Heart left ventricle (tissue), 13 donors: ENCODE results near the gene TMSB15A.
"Not testable (repeated sequence)": the region's sequence is repeated elsewhere in the genome, so short reads cannot be mapped to it uniquely, and the experiment has no call there.

Source experiments
- POLR2A ChIP-seq, 2 donors: fragments of 450-650 bp; IDR thresholded peaks; one replicate each; pipeline ENCODE4 v1.6.1; 2017; ENCODE audit warnings: antibody characterized with exemption in 2 of 2, mild to moderate bottlenecking in 2 of 2, moderate library complexity in 2 of 2
- TF ChIP-seq, protein P1 (sequence below), 12 donors: fragments of 200-600 bp; sonication (generic) in 4 of 12; IDR thresholded peaks; one replicate each; pipeline versions ENCODE4 v1.5.0 to v1.8.0; 2018 to 2022; ENCODE audit warnings: antibody characterized with exemption in 12 of 12, mild to moderate bottlenecking in 5 of 12
- donor health status: ischemic (EF 13 %, LVEDD 7.1; RV severe dilation, severe dysfunction).
- donor health status: DM: no; HTN: yes; CAD: no.
- donor health status: DM: no; HTN: no; CAD: no.
- donor health status: ischemic (EF 25% LVEDD 6.9; RV normal size, moderate dysfunction).
- donor health status: ischemic (EF 25% LVEDD 5.7; RV mildly dilated, moderate dysfunction).
- donor health status: ischemic (EF 35%, LVEDD 5.7; RV mildly dilated, moderate dysfunction).
- donor health status: nonischemic (EF 11% LVEDD 7.7; RV severe dilation, severe dysfunction).
- donor health status: DM: yes; HTN: yes; CAD: no.
- donor health status: PGD.
- donor health status: ischemic (EF 29% LVEDD 5.4; RV normal size, mild dysfunction).
- donor health status: nonischemic (EF 23%, LVEDD 6.1; RV moderate dilation, normal function).

DNA sequence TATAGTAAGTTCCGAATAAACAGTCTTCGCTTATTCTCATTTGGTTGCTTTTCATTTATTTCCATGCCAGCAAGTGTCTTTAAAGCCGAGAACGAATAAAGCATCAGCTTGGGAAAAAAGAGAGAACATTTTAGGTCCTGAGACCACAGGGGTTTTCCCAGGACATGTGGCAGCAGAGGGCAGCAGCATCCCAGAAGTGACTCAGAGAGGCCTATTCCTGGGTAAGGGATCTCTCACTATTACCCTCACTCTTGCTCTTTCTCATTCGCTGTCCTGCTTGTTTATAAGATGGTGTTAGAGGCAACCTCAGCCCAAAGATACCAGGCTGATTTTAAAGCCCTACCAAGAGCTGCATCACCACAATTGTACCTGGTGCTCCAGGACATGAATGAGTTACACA lies 37.8 kb downstream of the TMSB15A start:
- TF ChIP-seq, protein P1, sequence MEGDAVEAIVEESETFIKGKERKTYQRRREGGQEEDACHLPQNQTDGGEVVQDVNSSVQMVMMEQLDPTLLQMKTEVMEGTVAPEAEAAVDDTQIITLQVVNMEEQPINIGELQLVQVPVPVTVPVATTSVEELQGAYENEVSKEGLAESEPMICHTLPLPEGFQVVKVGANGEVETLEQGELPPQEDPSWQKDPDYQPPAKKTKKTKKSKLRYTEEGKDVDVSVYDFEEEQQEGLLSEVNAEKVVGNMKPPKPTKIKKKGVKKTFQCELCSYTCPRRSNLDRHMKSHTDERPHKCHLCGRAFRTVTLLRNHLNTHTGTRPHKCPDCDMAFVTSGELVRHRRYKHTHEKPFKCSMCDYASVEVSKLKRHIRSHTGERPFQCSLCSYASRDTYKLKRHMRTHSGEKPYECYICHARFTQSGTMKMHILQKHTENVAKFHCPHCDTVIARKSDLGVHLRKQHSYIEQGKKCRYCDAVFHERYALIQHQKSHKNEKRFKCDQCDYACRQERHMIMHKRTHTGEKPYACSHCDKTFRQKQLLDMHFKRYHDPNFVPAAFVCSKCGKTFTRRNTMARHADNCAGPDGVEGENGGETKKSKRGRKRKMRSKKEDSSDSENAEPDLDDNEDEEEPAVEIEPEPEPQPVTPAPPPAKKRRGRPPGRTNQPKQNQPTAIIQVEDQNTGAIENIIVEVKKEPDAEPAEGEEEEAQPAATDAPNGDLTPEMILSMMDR (IDR thresholded peaks at IDR 0.05), result not testable (repeated sequence)
- not testable (repeated sequence) for TF ChIP-seq POLR2A (IDR thresholded peaks at IDR 0.05)
